Measurements from ENCODE around the gene OXTR. TPM values are rescaled to one million over a fixed set of nuclear protein-coding genes. Genes with fewer than 3 reads are reported as not detected.
A peak's percentile ranks its signal among the peaks of the same experiment; 100 is the strongest.

Gene OXTR
- total RNA-seq, 1 donor from 2014 or later, result 24.0 TPM

- Mint-ChIP-seq H3K4me3 (ENCODE audit: unreplicated experiment) (no peak overlapping the region), H3K27me3 (ENCODE audit: unreplicated experiment) (no peaks in the 10 kb centered on the region), H3K4me1 (ENCODE audit: unreplicated experiment) (peaks cover 39% of the 10 kb centered on the region), H3K27ac (ENCODE audit: unreplicated experiment) (no peak overlapping the region), H3K36me3 (ENCODE audit: unreplicated experiment) (no peaks in the 10 kb centered on the region), H3K9me3 (ENCODE audit: unreplicated experiment) (no peaks in the 10 kb centered on the region)
- TF ChIP-seq, protein P1, sequence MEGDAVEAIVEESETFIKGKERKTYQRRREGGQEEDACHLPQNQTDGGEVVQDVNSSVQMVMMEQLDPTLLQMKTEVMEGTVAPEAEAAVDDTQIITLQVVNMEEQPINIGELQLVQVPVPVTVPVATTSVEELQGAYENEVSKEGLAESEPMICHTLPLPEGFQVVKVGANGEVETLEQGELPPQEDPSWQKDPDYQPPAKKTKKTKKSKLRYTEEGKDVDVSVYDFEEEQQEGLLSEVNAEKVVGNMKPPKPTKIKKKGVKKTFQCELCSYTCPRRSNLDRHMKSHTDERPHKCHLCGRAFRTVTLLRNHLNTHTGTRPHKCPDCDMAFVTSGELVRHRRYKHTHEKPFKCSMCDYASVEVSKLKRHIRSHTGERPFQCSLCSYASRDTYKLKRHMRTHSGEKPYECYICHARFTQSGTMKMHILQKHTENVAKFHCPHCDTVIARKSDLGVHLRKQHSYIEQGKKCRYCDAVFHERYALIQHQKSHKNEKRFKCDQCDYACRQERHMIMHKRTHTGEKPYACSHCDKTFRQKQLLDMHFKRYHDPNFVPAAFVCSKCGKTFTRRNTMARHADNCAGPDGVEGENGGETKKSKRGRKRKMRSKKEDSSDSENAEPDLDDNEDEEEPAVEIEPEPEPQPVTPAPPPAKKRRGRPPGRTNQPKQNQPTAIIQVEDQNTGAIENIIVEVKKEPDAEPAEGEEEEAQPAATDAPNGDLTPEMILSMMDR (IDR thresholded peaks at IDR 0.05), result no peak
- DNase-seq (ENCODE audit: extremely low spot score, unreplicated experiment), result no peak
Observed at GRCh38 chr3:8773941-8774542, 4.6 kb upstream of the OXTR start.

DNA sequence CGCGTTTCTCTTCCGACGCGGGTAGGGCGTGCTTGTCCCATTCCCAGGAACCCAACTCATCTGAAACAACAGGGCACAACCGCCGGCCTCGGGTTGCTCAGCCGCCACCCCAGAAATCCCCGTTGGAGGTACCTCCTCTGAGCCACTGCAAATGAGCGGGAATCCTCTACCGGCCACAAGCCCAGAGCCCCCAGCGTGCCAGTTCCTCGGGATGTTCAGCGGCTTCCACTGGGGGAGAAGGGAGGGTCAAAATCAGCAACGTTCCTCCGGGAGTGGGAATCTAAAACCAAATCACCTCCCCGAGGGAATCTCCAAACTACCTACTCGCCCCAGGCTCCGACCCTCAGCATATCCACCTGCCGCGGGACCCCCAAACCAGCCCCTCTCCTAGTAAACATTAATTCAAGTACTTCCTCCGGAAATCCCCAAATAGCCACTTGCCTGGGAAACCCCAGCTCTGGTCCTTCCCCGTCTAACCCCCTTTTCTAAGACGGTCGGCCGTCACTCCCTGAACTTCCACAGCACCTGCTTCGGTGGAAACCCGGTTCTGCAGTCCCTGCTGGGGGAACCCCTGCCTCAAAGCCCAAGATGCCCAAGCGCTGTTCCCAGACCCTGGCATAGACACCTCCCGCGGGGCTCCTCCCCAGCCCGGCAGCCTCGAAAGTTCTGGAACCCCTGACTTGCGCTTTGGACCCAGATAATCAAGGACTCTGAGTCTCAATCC is 887 bp downstream of the OXTR start:
- TF ChIP-seq, protein P1 (IDR thresholded peaks at IDR 0.05), result no peak

GRCh38 chr3:8767667-8768363 is 1.6 kb downstream of the OXTR start:
- Mint-ChIP-seq H3K4me1 (ENCODE audit: unreplicated experiment) (peaks cover 41% of the 10 kb centered on the region), H3K36me3 (ENCODE audit: unreplicated experiment) (peaks cover 5% of the 10 kb centered on the region), H3K9me3 (ENCODE audit: unreplicated experiment) (no peaks in the 10 kb centered on the region), H3K27ac (ENCODE audit: unreplicated experiment) (no peak overlapping the region), H3K27me3 (ENCODE audit: unreplicated experiment) (no peaks in the 10 kb centered on the region), H3K4me3 (ENCODE audit: unreplicated experiment) (peak overlapping the region; percentile 83)
- TF ChIP-seq, protein P1 (IDR thresholded peaks at IDR 0.05), result no peak
- DNase-seq (ENCODE audit: extremely low spot score, unreplicated experiment), result peak; percentile 80

More for the DNA sequence above, 887 bp downstream of the OXTR start:
- Mint-ChIP-seq H3K4me3 (ENCODE audit: unreplicated experiment) (peak overlapping the region; percentile 83), H3K4me1 (ENCODE audit: unreplicated experiment) (peaks cover 41% of the 10 kb centered on the region), H3K36me3 (ENCODE audit: unreplicated experiment) (peaks cover 5% of the 10 kb centered on the region), H3K27me3 (ENCODE audit: unreplicated experiment) (no peaks in the 10 kb centered on the region), H3K9me3 (ENCODE audit: unreplicated experiment) (no peaks in the 10 kb centered on the region), H3K27ac (ENCODE audit: unreplicated experiment) (peak overlapping the region; percentile 42)
- DNase-seq (ENCODE audit: extremely low spot score, unreplicated experiment), result peak; percentile 72

GRCh38 chr3:8767256-8767666 is 2.2 kb downstream of the OXTR start:
- peak; percentile 83 for DNase-seq (ENCODE audit: extremely low spot score, unreplicated experiment)
- Mint-ChIP-seq H3K27me3 (ENCODE audit: unreplicated experiment) (no peaks in the 10 kb centered on the region), H3K36me3 (ENCODE audit: unreplicated experiment) (peaks cover 5% of the 10 kb centered on the region), H3K4me3 (ENCODE audit: unreplicated experiment) (no peak overlapping the region), H3K9me3 (ENCODE audit: unreplicated experiment) (no peaks in the 10 kb centered on the region), H3K4me1 (ENCODE audit: unreplicated experiment) (peaks cover 42% of the 10 kb centered on the region), H3K27ac (ENCODE audit: unreplicated experiment) (no peak overlapping the region)
- TF ChIP-seq, protein P1 (IDR thresholded peaks at IDR 0.05), result no peak

- no peaks in the 10 kb centered on the region for H3K9me3 Mint-ChIP-seq (ENCODE audit: unreplicated experiment)
- H3K36me3 Mint-ChIP-seq (ENCODE audit: unreplicated experiment), result peaks cover 7% of the 10 kb centered on the region
- H3K4me1 Mint-ChIP-seq (ENCODE audit: unreplicated experiment), result peaks cover 42% of the 10 kb centered on the region
- TF ChIP-seq, protein P1 (IDR thresholded peaks at IDR 0.05), result no peak
- DNase-seq (ENCODE audit: extremely low spot score, unreplicated experiment), result no peak
- no peaks in the 10 kb centered on the region for H3K27me3 Mint-ChIP-seq (ENCODE audit: unreplicated experiment)
- no peak overlapping the region for H3K27ac Mint-ChIP-seq (ENCODE audit: unreplicated experiment)
- peak overlapping the region; percentile 7 for H3K4me3 Mint-ChIP-seq (ENCODE audit: unreplicated experiment)
Observed at GRCh38 chr3:8766148-8766547, 3.3 kb downstream of the OXTR start.
